Measurements from ENCODE around the gene MACROD2.

DNA sequence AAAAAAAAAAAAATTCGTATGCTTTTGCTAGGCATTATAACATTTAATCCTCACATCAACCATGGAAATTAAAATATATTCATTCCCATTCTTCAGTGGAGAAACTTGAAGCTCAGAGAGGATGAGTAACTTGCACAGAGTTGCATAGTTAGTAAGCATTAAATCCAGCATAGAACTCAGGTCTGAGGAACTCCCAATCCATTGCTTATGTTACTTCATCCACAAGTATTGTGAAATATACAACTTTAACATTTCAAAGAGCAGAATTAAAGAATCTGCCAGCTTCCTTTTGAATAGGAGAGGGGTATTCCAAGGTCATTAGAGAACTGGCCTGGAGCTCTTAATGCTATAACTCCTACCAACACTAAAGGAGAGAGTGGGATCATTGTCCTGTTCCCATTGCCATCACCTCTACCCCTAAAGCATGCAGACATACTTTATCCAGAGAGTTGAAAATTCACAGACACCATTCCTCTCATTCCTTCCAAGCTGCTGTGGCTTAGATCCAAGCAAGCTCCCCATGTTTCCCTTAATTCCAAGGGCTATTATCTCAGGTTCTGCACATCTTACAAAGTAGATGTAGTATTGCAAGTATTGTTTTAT, 250.2 kb downstream of the MACROD2 start:
- TF ChIP-seq ZFP30 (CRISPR knock-in tag; IDR thresholded peaks at IDR 0.05) (no peak), TCF4 (CRISPR knock-in tag; IDR thresholded peaks at IDR 0.05; ENCODE audit: borderline replicate concordance) (no peak), BACH2 (CRISPR knock-in tag; IDR thresholded peaks at IDR 0.05; ENCODE audit: borderline replicate concordance) (no peak), TOX (CRISPR knock-in tag; IDR thresholded peaks at IDR 0.05; ENCODE audit: borderline replicate concordance) (no peak)
- TF ChIP-seq, protein P1, sequence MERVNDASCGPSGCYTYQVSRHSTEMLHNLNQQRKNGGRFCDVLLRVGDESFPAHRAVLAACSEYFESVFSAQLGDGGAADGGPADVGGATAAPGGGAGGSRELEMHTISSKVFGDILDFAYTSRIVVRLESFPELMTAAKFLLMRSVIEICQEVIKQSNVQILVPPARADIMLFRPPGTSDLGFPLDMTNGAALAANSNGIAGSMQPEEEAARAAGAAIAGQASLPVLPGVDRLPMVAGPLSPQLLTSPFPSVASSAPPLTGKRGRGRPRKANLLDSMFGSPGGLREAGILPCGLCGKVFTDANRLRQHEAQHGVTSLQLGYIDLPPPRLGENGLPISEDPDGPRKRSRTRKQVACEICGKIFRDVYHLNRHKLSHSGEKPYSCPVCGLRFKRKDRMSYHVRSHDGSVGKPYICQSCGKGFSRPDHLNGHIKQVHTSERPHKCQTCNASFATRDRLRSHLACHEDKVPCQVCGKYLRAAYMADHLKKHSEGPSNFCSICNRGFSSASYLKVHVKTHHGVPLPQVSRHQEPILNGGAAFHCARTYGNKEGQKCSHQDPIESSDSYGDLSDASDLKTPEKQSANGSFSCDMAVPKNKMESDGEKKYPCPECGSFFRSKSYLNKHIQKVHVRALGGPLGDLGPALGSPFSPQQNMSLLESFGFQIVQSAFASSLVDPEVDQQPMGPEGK (CRISPR knock-in tag; IDR thresholded peaks at IDR 0.05; ENCODE audit: borderline replicate concordance): no peak
- TF ChIP-seq, protein P2, sequence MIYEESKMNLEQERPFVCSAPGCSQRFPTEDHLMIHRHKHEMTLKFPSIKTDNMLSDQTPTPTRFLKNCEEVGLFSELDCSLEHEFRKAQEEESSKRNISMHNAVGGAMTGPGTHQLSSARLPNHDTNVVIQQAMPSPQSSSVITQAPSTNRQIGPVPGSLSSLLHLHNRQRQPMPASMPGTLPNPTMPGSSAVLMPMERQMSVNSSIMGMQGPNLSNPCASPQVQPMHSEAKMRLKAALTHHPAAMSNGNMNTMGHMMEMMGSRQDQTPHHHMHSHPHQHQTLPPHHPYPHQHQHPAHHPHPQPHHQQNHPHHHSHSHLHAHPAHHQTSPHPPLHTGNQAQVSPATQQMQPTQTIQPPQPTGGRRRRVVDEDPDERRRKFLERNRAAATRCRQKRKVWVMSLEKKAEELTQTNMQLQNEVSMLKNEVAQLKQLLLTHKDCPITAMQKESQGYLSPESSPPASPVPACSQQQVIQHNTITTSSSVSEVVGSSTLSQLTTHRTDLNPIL (CRISPR knock-in tag; IDR thresholded peaks at IDR 0.05; ENCODE audit: low read depth): no peak
